H1 (cell line): ENCODE data around the gene TNFRSF8. TPM values are rescaled to one million over a fixed set of nuclear protein-coding genes. Genes with fewer than 3 reads are reported as not detected.

Source experiments
- CTCF ChIA-PET: fragments of 300-600 bp; sonication (Branson Sonifier 250); formaldehyde crosslinking; loops from one replicate; lab custom pipeline; 2021; ENCODE audit not compliant: partially characterized antibody; lab: Charles Lee
- POLR2A ChIA-PET: fragments of 300-600 bp; sonication (Branson Sonifier 250); formaldehyde crosslinking; loops from one replicate; lab custom pipeline; 2021; ENCODE audit warnings: inconsistent platforms; ENCODE audit not compliant: partially characterized antibody; lab: Charles Lee
- DNase-seq, 2 experiments: peaks; one replicate each; pipeline versions ENCODE4 v3.0.0 to v3.0.0-alpha.2; 2010 to 2022; ENCODE audit warnings: low spot score in 2 of 2, low read depth in 1 of 2, mixed read lengths in 1 of 2
- FAIRE-seq: peaks from 2 replicates; lab custom pipeline; 2011; peaks lifted over from hg19 to GRCh38; lab: Jason Lieb, UNC
- H2AFZ ChIP-seq: 2 replicates; pipeline ENCODE4 v1.8.1; 2012; ENCODE audit warnings: low read length, inconsistent platforms
- H2AK5ac ChIP-seq: 2 replicates; pipeline ENCODE4 v1.6.1; 2013; ENCODE audit warnings: low read depth, low read length
- H2BK120ac ChIP-seq: replicated peaks from 2 replicates; pipeline ENCODE3; 2013; ENCODE audit warnings: low read depth, low read length, inconsistent platforms
- H2BK12ac ChIP-seq: 2 replicates; pipeline ENCODE4 v1.6.1; 2013; ENCODE audit warnings: low read depth, low read length
- H2BK15ac ChIP-seq: 2 replicates; pipeline ENCODE4 v1.6.1; 2013; ENCODE audit warnings: low read length
- H2BK20ac ChIP-seq: 2 replicates; pipeline ENCODE4 v1.6.1; 2013; ENCODE audit warnings: low read length
- H2BK5ac ChIP-seq: 2 replicates; pipeline ENCODE4 v1.6.1; 2013; ENCODE audit warnings: low read depth, low read length
- H3K14ac ChIP-seq: 2 replicates; pipeline ENCODE4 v1.6.1; 2013; ENCODE audit warnings: inconsistent platforms; ENCODE audit not compliant: insufficient read length
- H3K18ac ChIP-seq: 2 replicates; pipeline ENCODE4 v1.6.1; 2013; ENCODE audit warnings: low read length; ENCODE audit errors: extremely low read depth
- H3K23ac ChIP-seq: 2 replicates; pipeline ENCODE4 v1.6.1; 2013; ENCODE audit warnings: inconsistent platforms; ENCODE audit not compliant: insufficient read length
- H3K23me2 ChIP-seq: 2 replicates; pipeline ENCODE4 v1.6.1; 2013; ENCODE audit warnings: low read depth, low read length
- H3K27ac ChIP-seq: 2 replicates; pipeline ENCODE4 v1.6.1; 2011; ENCODE audit warnings: low read depth, low read length, inconsistent platforms
- H3K27me3 ChIP-seq, 4 experiments: replicated peaks in 1 of 4; 1 replicate in 1 of 4; 2 replicates in 3 of 4; pipeline versions ENCODE4 v1.6.1 to v1.8.1; 2011 to 2013; ENCODE audit warnings: low read length in 3 of 4, mild to moderate bottlenecking in 3 of 4, inconsistent platforms in 2 of 4, mixed read lengths in 2 of 4, moderate library complexity in 1 of 4; ENCODE audit not compliant: control insufficient read depth in 3 of 4, insufficient read depth in 3 of 4; ENCODE audit errors: extremely low read depth in 1 of 4
- H3K36me3 ChIP-seq, 4 experiments: 2 replicates each; pipeline versions ENCODE4 v1.6.1 to v1.8.1; 2011 to 2013; ENCODE audit warnings: mild to moderate bottlenecking in 4 of 4, low read length in 3 of 4, moderate library complexity in 2 of 4, control low read depth in 1 of 4, inconsistent platforms in 1 of 4; ENCODE audit not compliant: insufficient read depth in 4 of 4, control insufficient read depth in 2 of 4
- H3K4ac ChIP-seq: replicated peaks from 2 replicates; pipeline ENCODE3; 2013; ENCODE audit warnings: low read length, low read depth, mixed read lengths, inconsistent platforms; ENCODE audit not compliant: insufficient read length
- H3K4me1 ChIP-seq, 4 experiments: replicated peaks in 1 of 4; 1 replicate in 1 of 4; 2 replicates in 3 of 4; pipeline versions ENCODE4 v1.6.1 to v1.8.1; 2011 to 2013; ENCODE audit warnings: low read length in 3 of 4, inconsistent platforms in 2 of 4, mixed read lengths in 1 of 4; ENCODE audit not compliant: insufficient read depth in 4 of 4, control insufficient read depth in 3 of 4
- H3K4me2 ChIP-seq, 2 experiments: 2 replicates each; pipeline versions ENCODE4 v1.6.1 to v1.8.1; 2011 to 2013; ENCODE audit warnings: low read depth in 2 of 2, low read length in 2 of 2, control low read depth in 1 of 2, inconsistent platforms in 1 of 2, mild to moderate bottlenecking in 1 of 2; ENCODE audit not compliant: insufficient read depth in 1 of 2
- H3K4me3 ChIP-seq, 4 experiments: fragments of 200-600, 300-600 bp in 1 of 4; sonication (generic), shearing (Covaris generic), sonication (Bioruptor Twin) in 1 of 4; 2 replicates each; pipeline versions ENCODE4 v1.5.1 to v1.8.1; 2011 to 2016; ENCODE audit warnings: low read length in 4 of 4, low read depth in 3 of 4, control low read depth in 2 of 4, inconsistent platforms in 2 of 4, mild to moderate bottlenecking in 2 of 4, mixed read lengths in 1 of 4, moderate library complexity in 1 of 4; ENCODE audit not compliant: insufficient read depth in 2 of 4; ENCODE audit errors: extremely low read depth in 1 of 4
- H3K56ac ChIP-seq: replicated peaks from 2 replicates; pipeline ENCODE3; 2013; ENCODE audit warnings: low read depth, mild to moderate bottlenecking, mixed read lengths, low read length, inconsistent platforms; ENCODE audit not compliant: insufficient read length
- H3K79me1 ChIP-seq: 2 replicates; pipeline ENCODE4 v1.6.1; 2013; ENCODE audit warnings: low read depth, low read length, control low read depth
- H3K79me2 ChIP-seq, 2 experiments: 2 replicates each; pipeline versions ENCODE4 v1.6.1 to v1.8.1; 2012 to 2013; ENCODE audit warnings: low read length in 2 of 2, mild to moderate bottlenecking in 2 of 2, inconsistent platforms in 1 of 2; ENCODE audit not compliant: insufficient read depth in 2 of 2, control insufficient read depth in 1 of 2
- H3K9ac ChIP-seq, 4 experiments: replicated peaks in 1 of 4; 1 replicate in 1 of 4; 2 replicates in 3 of 4; pipeline versions ENCODE4 v1.6.1 to v1.8.1; 2011 to 2013; ENCODE audit warnings: low read depth in 3 of 4, low read length in 3 of 4, control low read depth in 2 of 4, mild to moderate bottlenecking in 2 of 4, moderate library complexity in 2 of 4, inconsistent platforms in 1 of 4; ENCODE audit errors: extremely low read depth in 1 of 4
- H3K9me3 ChIP-seq, 2 experiments: 2 replicates each; pipeline versions ENCODE4 v1.6.1 to v1.8.1; 2012 to 2013; ENCODE audit warnings: mild to moderate bottlenecking in 2 of 2, moderate library complexity in 2 of 2, control low read depth in 1 of 2, inconsistent platforms in 1 of 2, low read depth in 1 of 2, low read length in 1 of 2, mixed read lengths in 1 of 2; ENCODE audit not compliant: insufficient read depth in 2 of 2
- H4K20me1 ChIP-seq, 2 experiments: replicated peaks in 1 of 2; 2 replicates each; pipeline versions ENCODE3 to v1.8.1; 2011 to 2013; ENCODE audit warnings: inconsistent platforms in 2 of 2, low read length in 2 of 2, mild to moderate bottlenecking in 1 of 2; ENCODE audit not compliant: insufficient read depth in 2 of 2, control insufficient read depth in 1 of 2
- H4K5ac ChIP-seq: 2 replicates; pipeline ENCODE4 v1.6.1; 2013; ENCODE audit warnings: low read length, low read depth, mixed read lengths, inconsistent platforms; ENCODE audit not compliant: insufficient read length
- H4K8ac ChIP-seq: 2 replicates; pipeline ENCODE4 v1.8.0; 2013; ENCODE audit warnings: mild to moderate bottlenecking, moderate library complexity, low read length, inconsistent platforms; ENCODE audit not compliant: insufficient read depth; ENCODE audit errors: extremely low read depth
- H4K91ac ChIP-seq: replicated peaks from 2 replicates; pipeline ENCODE3; 2013; ENCODE audit warnings: low read length, mixed read lengths, inconsistent platforms; ENCODE audit not compliant: insufficient read length
- CBX5 ChIP-seq: fragments of 300-800, 300-1000 bp; sonication (generic); IDR thresholded peaks from 2 replicates; pipeline ENCODE4 v1.7.1; 2016; ENCODE audit warnings: antibody characterized with exemption, low read length, low read depth
- CREB1 ChIP-seq: IDR thresholded peaks from 2 replicates; pipeline ENCODE4 v1.6.1; 2012; ENCODE audit warnings: inconsistent platforms
- E2F6 ChIP-seq: IDR thresholded peaks from 2 replicates; pipeline ENCODE4 v1.6.1; 2012; ENCODE audit warnings: inconsistent platforms
- EGR1 ChIP-seq: IDR thresholded peaks from 2 replicates; pipeline ENCODE4 v1.6.1; 2011; ENCODE audit warnings: low read depth, low read length, borderline replicate concordance
- KDM1A ChIP-seq: fragments of 200-600, 300-600 bp; sonication (generic); IDR thresholded peaks from 2 replicates; pipeline ENCODE4 v1.7.1; 2016; ENCODE audit warnings: mild to moderate bottlenecking, low read length, borderline replicate concordance
- KDM4A ChIP-seq: IDR thresholded peaks from one replicate; pipeline ENCODE4 v1.7.1; 2012; ENCODE audit warnings: low read depth, mild to moderate bottlenecking, moderate library complexity, low read length, inconsistent platforms; ENCODE audit not compliant: severe bottlenecking
- RBBP5 ChIP-seq: IDR thresholded peaks from 2 replicates; pipeline ENCODE4 v1.7.1; 2012; ENCODE audit warnings: low read depth, mild to moderate bottlenecking, inconsistent platforms, low read length, moderate library complexity, borderline replicate concordance
- RXRA ChIP-seq: IDR thresholded peaks from 2 replicates; pipeline ENCODE4 v1.6.1; 2011; ENCODE audit warnings: low read depth, mild to moderate bottlenecking, low read length, moderate library complexity; ENCODE audit not compliant: insufficient read depth
- SP1 ChIP-seq: IDR thresholded peaks from 2 replicates; pipeline ENCODE4 v1.6.1; 2011; ENCODE audit warnings: low read depth, low read length
- WGBS, 2 experiments: shearing (Covaris generic) in 1 of 2; methylation state at CpG; one replicate each; pipeline versions ENCODE4 v1.1.6 to v1.1.7; 2013 to 2015; ENCODE audit warnings: low lambda C conversion rate in 2 of 2, mixed read lengths in 2 of 2, inconsistent platforms in 1 of 2, low coverage in 1 of 2, missing lambda C conversion rate in 1 of 2; ENCODE audit not compliant: insufficient replicate concordance in 2 of 2, insufficient coverage in 1 of 2, insufficient read length in 1 of 2; ENCODE audit errors: extremely low coverage in 1 of 2, missing lambda C conversion rate in 1 of 2; 5-methylcytosine and 5-hydroxymethylcytosine counted together
- polyA plus RNA-seq, 7 experiments: library from polyadenylated mRNA; depleted of rRNA in 3 of 7; stranded (reverse) in 5 of 7; unstranded in 2 of 7; fragments of >200 nt in 5 of 7; fragments of 200-250 nt in 2 of 7; gene quantifications; 1 replicate in 5 of 7; 2 replicates in 1 of 7; 4 replicates in 1 of 7; pipeline versions ENCODE4 v1.2.1 to v1.2.3, GENCODE V29; 2011 to 2013; ENCODE audit warnings: missing spikeins in 2 of 7, mixed read lengths in 2 of 7
- total RNA-seq: library from RNA; stranded (reverse); fragmentation: NEBNext Ultra II Directional; extraction: Animal tissue kit (Norgen Biotek cat#: 25700); gene quantifications from 2 replicates; pipeline ENCODE4 v1.2.1, GENCODE V29; 2021

The TNFRSF8 gene
- total and polyA plus RNA-seq, 2 of the 8 experiments (the other 6 are each of a cell fraction or from before 2014, with no cell fraction given): 23.2 to 32.7 TPM

- peaks cover 3 to 19% (median 6%) of the 10 kb centered on the region in 4 experiments for H3K4me1 ChIP-seq
- DNase-seq (no peak), FAIRE-seq (no peak)
- no peak overlapping the region for H3K27ac ChIP-seq
- H3K4me3 ChIP-seq: no peak overlapping the region
- peaks cover 0 to 5% (median 1%) of the 10 kb centered on the region in 4 experiments; a peak in 4 of 8 replicates for H3K36me3 ChIP-seq
- no peaks in the 10 kb centered on the region; a peak in 1 of 4 replicates for H3K9me3 ChIP-seq
- H2AK5ac ChIP-seq: 0 out of 2 replicates have a peak overlapping the region, but pooled peaks have one; percentile 44
- H2BK120ac ChIP-seq: no peak overlapping the region
- no peak overlapping the region for H3K4me2 ChIP-seq
- H3K79me1 ChIP-seq: peaks cover 3% of the 10 kb centered on the region; the same call in 1 of the 2 replicates
- 0 out of 2 replicates have a peak, but pooled peaks cover 4% of the 10 kb centered on the region for H3K23me2 ChIP-seq
- H4K20me1 ChIP-seq: peaks cover 0 to 6% of the 10 kb centered on the region in 2 experiments
- H3K4ac ChIP-seq: no peak overlapping the region
- no peak overlapping the region for H3K9ac ChIP-seq
- H2BK5ac ChIP-seq: no peak overlapping the region
- H3K79me2 ChIP-seq: peaks cover 0 to 4% of the 10 kb centered on the region in 2 experiments; a peak in 1 of 4 replicates
- no peak overlapping the region for H3K14ac ChIP-seq
- peak overlapping the region; percentile 3; the same call in 1 of the 2 replicates for H4K8ac ChIP-seq
- H4K5ac ChIP-seq: no peak overlapping the region
- no peak overlapping the region for H2BK15ac ChIP-seq
- H4K91ac ChIP-seq: no peak overlapping the region
- WGBS, 2 experiments: 94% methylated on average over 9 of the region's 9 CpGs; no CpG with 5 or more reads in 1 of the 2 experiments
- H2AFZ ChIP-seq: no peak overlapping the region
- H3K56ac ChIP-seq: no peak overlapping the region
- no peaks in the 10 kb centered on the region for H3K27me3 ChIP-seq
- ChIA-PET CTCF (interaction anchor here (0.7 to 5.1 kb wide), 8 partner anchors 14 to 147 kb away, joined by 3 to 59 read pairs (median 12); partner anchors contain the start of gene TNFRSF8), POLR2A (interaction anchor here (1.9 to 3.9 kb wide), 2 partner anchors 14 to 100 kb away, joined by 9 to 10 read pairs; partner anchors contain the start of gene MFN2)
- H3K23ac ChIP-seq: no peak overlapping the region
- peak overlapping the region; percentile 32; the same call in 1 of the 2 replicates for H2BK20ac ChIP-seq
- no peak overlapping the region for H2BK12ac ChIP-seq
- TF ChIP-seq RBBP5: no peak
- TF ChIP-seq EGR1: no peak
- TF ChIP-seq KDM1A: no peak
- TF ChIP-seq RXRA: no peak
- no peak for TF ChIP-seq CBX5
- TF ChIP-seq SP1: no peak
- TF ChIP-seq KDM4A: no peak
- no peak for TF ChIP-seq E2F6
- TF ChIP-seq CREB1: no peak
- no peak overlapping the region for H3K18ac ChIP-seq
Observed at GRCh38 chr1:12080773-12081556, 17.9 kb downstream of the TNFRSF8 start.
